Measurements from ENCODE around the gene HESX1. TPM values are rescaled to one million over a fixed set of nuclear protein-coding genes. Genes with fewer than 3 reads are reported as not detected.

Gene HESX1
- total and polyA plus RNA-seq, 2 of the 4 experiments (the other 2 are of a cell fraction), result 0.36 to 0.82 TPM

DNA sequence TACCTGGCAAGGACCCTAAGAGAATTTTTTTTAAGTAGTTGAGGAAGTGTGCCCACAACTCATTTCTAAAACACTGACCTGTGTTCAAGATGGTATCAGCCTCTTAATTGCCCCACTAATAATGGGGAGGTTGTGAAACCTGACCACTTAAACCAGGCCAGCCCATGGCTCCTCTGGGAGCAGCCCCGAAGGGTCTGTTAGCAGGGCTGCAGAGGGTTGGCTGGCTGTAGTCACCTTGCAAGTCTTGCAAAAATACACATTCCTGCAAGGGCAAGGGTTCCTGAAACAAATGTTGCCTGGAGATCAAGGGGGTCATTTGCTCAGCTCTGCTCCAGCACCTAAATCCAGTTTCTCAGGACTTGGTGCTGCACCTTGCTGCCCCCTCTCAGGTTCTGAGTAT, 37.9 kb downstream of the HESX1 start:
- Histone ChIP-seq H3K14ac (replicated peaks; ENCODE audit: low read depth, low read length) (no peak overlapping the region), H2AFZ (replicated peaks; ENCODE audit: low read length, poor library complexity) (no peak overlapping the region), H3K56ac (ENCODE audit: extremely low read depth, insufficient read depth, low read length) (no peak overlapping the region), H3K9me1 (ENCODE audit: insufficient read depth, low read length) (no peaks in the 10 kb centered on the region), H2AK5ac (ENCODE audit: low read depth, low read length) (no peak overlapping the region), H4K91ac (ENCODE audit: insufficient read depth, low read depth, low read length) (no peak overlapping the region), H3K4ac (ENCODE audit: low read depth, low read length) (no peak overlapping the region), H3K79me1 (ENCODE audit: low read depth in 1 of 2, low read length in 2 of 2) (no peaks in the 10 kb centered on the region), H3K27ac (ENCODE audit: insufficient read depth, low read length) (no peak overlapping the region), H3K36me3 (ENCODE audit: control insufficient read depth, insufficient read depth, low read length) (no peaks in the 10 kb centered on the region), H3K4me2 (ENCODE audit: low read depth, low read length) (no peak overlapping the region), H3K9ac (ENCODE audit: low read depth, low read length) (no peak overlapping the region), H3K4me3 (ENCODE audit: insufficient read depth, low read depth, low read length) (no peak overlapping the region), H2BK15ac (ENCODE audit: low read depth, low read length) (no peak overlapping the region), H4K20me1 (ENCODE audit: insufficient read depth, low read length) (no peaks in the 10 kb centered on the region; the same call in 1 of the 2 replicates), H2BK120ac (ENCODE audit: low read depth, low read length) (no peak overlapping the region), H2AK9ac (replicated peaks; ENCODE audit: low read depth, low read length, poor library complexity) (no peak overlapping the region), H2BK20ac (ENCODE audit: low read depth, low read length) (no peak overlapping the region), H3K18ac (ENCODE audit: low read depth, low read length) (no peak overlapping the region), H3K23ac (ENCODE audit: low read depth, low read length) (no peak overlapping the region), H2BK5ac (ENCODE audit: low read depth, low read length, poor library complexity, severe bottlenecking) (no peak overlapping the region), H3K27me3 (ENCODE audit: control insufficient read depth, insufficient read depth, low read length) (peaks cover 31% of the 10 kb centered on the region), H3K4me1 (ENCODE audit: control insufficient read depth, insufficient read depth, low read length) (peaks cover 4% of the 10 kb centered on the region; the same call in 1 of the 2 replicates), H4K5ac (ENCODE audit: low read depth, low read length) (no peak overlapping the region), H3K9me3 (ENCODE audit: control insufficient read depth, insufficient read depth, low read length) (no peaks in the 10 kb centered on the region), H4K8ac (ENCODE audit: low read depth in 2 of 2, low read length in 2 of 2) (no peak overlapping the region)
- dilution Hi-C loops (cut with HindIII; ENCODE audit: low sequenced_read_pairs, unreplicated experiment), result no loop called here
- no peak for DNase-seq
- in situ Hi-C loops (cut with MboI; ENCODE audit: low sequenced_read_pairs), result loop anchor here (25.0 kb wide), 1 partner anchor 400 kb away; the partner anchor contains the start of gene PDE12
- intact Hi-C loops (cut with micrococcal nuclease), result loop anchor here (5.0 kb wide), 1 partner anchor 155 kb away; no protein-coding TSS in a partner anchor
- no TSS peak for BruUV-seq (replicated peaks)
- POLR2A ChIA-PET (ENCODE audit: unreplicated experiment), result no interaction called here
- CTCF ChIA-PET, result no interaction called here
- WGBS, 2 experiments (ENCODE audit: extremely low coverage in 2 of 2, insufficient read length in 1 of 2), result no CpG with 5 or more reads among the region's 1 CpG
- ATAC-seq (ENCODE audit: low read depth), result no peak
- TF ChIP-seq CEBPB (IDR thresholded peaks at IDR 0.05; ENCODE audit: low read depth, low read length) (no peak), SMC3 (IDR thresholded peaks at IDR 0.05; ENCODE audit: low read depth, low read length) (no peak), POLR2A (IDR thresholded peaks at IDR 0.05; ENCODE audit: low read depth, low read length) (no peak), MAZ (IDR thresholded peaks at IDR 0.05; ENCODE audit: borderline replicate concordance, low read depth, low read length) (no peak), FOS (IDR thresholded peaks at IDR 0.05; ENCODE audit: low read depth, low read length) (no peak), BHLHE40 (IDR thresholded peaks at IDR 0.05; ENCODE audit: low read depth, low read length) (no peak)
- TF ChIP-seq, protein P1, sequence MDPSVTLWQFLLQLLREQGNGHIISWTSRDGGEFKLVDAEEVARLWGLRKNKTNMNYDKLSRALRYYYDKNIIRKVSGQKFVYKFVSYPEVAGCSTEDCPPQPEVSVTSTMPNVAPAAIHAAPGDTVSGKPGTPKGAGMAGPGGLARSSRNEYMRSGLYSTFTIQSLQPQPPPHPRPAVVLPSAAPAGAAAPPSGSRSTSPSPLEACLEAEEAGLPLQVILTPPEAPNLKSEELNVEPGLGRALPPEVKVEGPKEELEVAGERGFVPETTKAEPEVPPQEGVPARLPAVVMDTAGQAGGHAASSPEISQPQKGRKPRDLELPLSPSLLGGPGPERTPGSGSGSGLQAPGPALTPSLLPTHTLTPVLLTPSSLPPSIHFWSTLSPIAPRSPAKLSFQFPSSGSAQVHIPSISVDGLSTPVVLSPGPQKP (IDR thresholded peaks at IDR 0.05; ENCODE audit: borderline replicate concordance, low read depth, low read length), result no peak

Data from IMR-90 (cell line).